IMR-90 (cell line): Measurements from ENCODE around the gene TRAF3.

ENCODE experiments used
- CHD1 ChIP-seq: IDR thresholded peaks from 2 replicates; pipeline ENCODE4 v1.6.1; 2012; ENCODE audit warnings: low read depth, low read length, improper control_type of control experiment
- MAFK ChIP-seq: IDR thresholded peaks from 2 replicates; pipeline ENCODE4 v1.6.1; 2012; ENCODE audit warnings: low read depth, low read length, improper control_type of control experiment
- MAZ ChIP-seq: IDR thresholded peaks from 2 replicates; pipeline ENCODE4 v1.6.1; 2012; ENCODE audit warnings: low read depth, mild to moderate bottlenecking, low read length, improper control_type of control experiment, moderate library complexity, borderline replicate concordance
- NFE2L2 ChIP-seq: fragments of 150-350 bp; IDR thresholded peaks from 2 replicates; pipeline ENCODE4 v1.6.1; 2016; ENCODE audit warnings: low read depth, mild to moderate bottlenecking, low read length
- POLR2A ChIP-seq: IDR thresholded peaks from 2 replicates; pipeline ENCODE4 v1.6.1; 2012; ENCODE audit warnings: mild to moderate bottlenecking, low read depth, low read length
- RAD21 ChIP-seq: IDR thresholded peaks from 2 replicates; pipeline ENCODE4 v1.6.1; 2012; ENCODE audit warnings: low read length, improper control_type of control experiment
- RCOR1 ChIP-seq: IDR thresholded peaks from 2 replicates; pipeline ENCODE4 v1.6.1; 2012; ENCODE audit warnings: mild to moderate bottlenecking, low read length, improper control_type of control experiment; ENCODE audit not compliant: insufficient replicate concordance
- SMC3 ChIP-seq: fragments of 150-350 bp; IDR thresholded peaks from 2 replicates; pipeline ENCODE4 v1.6.1; 2016; ENCODE audit warnings: low read depth, mild to moderate bottlenecking, antibody characterized with exemption, low read length, moderate library complexity
- TF ChIP-seq, protein P1 (sequence below): conservative IDR thresholded peaks from 2 replicates; pipeline ENCODE4 v1.5.1; 2012; ENCODE audit warnings: mild to moderate bottlenecking, low read depth, low read length, improper control_type of control experiment
- TF ChIP-seq, protein P2 (sequence below): fragments of 150-350 bp; IDR thresholded peaks from 2 replicates; pipeline ENCODE4 v1.6.1; 2016; ENCODE audit warnings: low read depth, mild to moderate bottlenecking, low read length, moderate library complexity, borderline replicate concordance
- TF ChIP-seq, protein P3 (sequence below): fragments of 150-350 bp; IDR thresholded peaks from 2 replicates; pipeline ENCODE4 v1.6.1; 2017; ENCODE audit warnings: mild to moderate bottlenecking, antibody characterized with exemption, low read length, low read depth

DNA sequence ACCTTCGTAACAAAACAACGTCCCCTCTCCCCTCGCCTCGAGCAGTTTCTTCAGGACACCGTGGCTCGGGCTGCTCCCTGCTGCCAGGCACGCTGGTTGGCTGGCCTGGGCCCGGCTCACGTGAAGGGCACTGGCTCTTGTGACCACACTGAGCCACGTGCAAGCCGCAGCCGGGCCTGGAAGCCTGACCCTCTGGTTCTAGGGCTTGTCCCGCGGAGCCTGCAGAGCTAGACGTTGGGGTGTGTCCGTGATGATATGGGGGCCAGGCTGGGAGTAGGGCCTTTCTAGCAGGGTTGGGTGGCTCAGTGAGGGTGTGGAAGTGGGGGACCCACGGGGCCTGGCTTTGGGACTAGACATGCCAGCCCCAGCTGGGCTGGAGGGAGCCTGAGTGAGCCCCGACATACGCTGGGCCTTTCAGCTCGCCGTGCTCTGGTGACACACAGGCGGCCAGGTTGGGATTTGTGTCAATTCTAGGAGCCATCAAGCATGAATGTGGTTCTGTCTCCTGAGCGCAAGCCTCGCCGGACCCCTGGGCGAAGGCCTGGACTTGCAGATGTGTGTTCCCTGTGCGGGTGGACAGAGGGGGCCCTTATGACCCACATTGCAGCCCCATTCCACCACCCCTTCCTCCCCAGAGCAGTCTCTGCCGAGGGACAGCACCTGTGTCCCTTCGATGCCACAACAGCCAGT, 131.7 kb downstream of the TRAF3 start:
- TF ChIP-seq POLR2A (no peak), CHD1 (no peak), RAD21 (no peak), RCOR1 (no peak), SMC3 (no peak), MAZ (no peak), MAFK (no peak), NFE2L2 (no peak)
- TF ChIP-seq, protein P1, sequence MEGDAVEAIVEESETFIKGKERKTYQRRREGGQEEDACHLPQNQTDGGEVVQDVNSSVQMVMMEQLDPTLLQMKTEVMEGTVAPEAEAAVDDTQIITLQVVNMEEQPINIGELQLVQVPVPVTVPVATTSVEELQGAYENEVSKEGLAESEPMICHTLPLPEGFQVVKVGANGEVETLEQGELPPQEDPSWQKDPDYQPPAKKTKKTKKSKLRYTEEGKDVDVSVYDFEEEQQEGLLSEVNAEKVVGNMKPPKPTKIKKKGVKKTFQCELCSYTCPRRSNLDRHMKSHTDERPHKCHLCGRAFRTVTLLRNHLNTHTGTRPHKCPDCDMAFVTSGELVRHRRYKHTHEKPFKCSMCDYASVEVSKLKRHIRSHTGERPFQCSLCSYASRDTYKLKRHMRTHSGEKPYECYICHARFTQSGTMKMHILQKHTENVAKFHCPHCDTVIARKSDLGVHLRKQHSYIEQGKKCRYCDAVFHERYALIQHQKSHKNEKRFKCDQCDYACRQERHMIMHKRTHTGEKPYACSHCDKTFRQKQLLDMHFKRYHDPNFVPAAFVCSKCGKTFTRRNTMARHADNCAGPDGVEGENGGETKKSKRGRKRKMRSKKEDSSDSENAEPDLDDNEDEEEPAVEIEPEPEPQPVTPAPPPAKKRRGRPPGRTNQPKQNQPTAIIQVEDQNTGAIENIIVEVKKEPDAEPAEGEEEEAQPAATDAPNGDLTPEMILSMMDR = no peak
- TF ChIP-seq, protein P2, sequence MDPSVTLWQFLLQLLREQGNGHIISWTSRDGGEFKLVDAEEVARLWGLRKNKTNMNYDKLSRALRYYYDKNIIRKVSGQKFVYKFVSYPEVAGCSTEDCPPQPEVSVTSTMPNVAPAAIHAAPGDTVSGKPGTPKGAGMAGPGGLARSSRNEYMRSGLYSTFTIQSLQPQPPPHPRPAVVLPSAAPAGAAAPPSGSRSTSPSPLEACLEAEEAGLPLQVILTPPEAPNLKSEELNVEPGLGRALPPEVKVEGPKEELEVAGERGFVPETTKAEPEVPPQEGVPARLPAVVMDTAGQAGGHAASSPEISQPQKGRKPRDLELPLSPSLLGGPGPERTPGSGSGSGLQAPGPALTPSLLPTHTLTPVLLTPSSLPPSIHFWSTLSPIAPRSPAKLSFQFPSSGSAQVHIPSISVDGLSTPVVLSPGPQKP = no peak
- TF ChIP-seq, protein P3, sequence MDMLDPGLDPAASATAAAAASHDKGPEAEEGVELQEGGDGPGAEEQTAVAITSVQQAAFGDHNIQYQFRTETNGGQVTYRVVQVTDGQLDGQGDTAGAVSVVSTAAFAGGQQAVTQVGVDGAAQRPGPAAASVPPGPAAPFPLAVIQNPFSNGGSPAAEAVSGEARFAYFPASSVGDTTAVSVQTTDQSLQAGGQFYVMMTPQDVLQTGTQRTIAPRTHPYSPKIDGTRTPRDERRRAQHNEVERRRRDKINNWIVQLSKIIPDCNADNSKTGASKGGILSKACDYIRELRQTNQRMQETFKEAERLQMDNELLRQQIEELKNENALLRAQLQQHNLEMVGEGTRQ = no peak
